HFFc6 (cell line): ENCODE data around the gene STRN. TPM values are rescaled to one million over a fixed set of nuclear protein-coding genes. Genes with fewer than 3 reads are reported as not detected.

Source experiments
- DNase-seq: peaks from one replicate; pipeline ENCODE4 v3.0.0-alpha.2; 2018
- H3K27ac Mint-ChIP-seq: 2 replicates; pipeline ENCODE4 v1.8.0; 2020; ENCODE audit warnings: mild to moderate bottlenecking, mixed read lengths
- H3K27me3 Mint-ChIP-seq: 2 replicates; pipeline ENCODE4 v1.8.0; 2021; ENCODE audit warnings: mild to moderate bottlenecking, moderate library complexity, mixed read lengths; ENCODE audit not compliant: insufficient read depth
- H3K36me3 Mint-ChIP-seq: 2 replicates; pipeline ENCODE4 v1.8.0; 2021; ENCODE audit warnings: low read depth, mixed read lengths
- H3K4me1 Mint-ChIP-seq: 2 replicates; pipeline ENCODE4 v1.8.0; 2020; ENCODE audit warnings: low read depth, mixed read lengths
- H3K4me3 Mint-ChIP-seq: 2 replicates; pipeline ENCODE4 v1.8.0; 2020; ENCODE audit warnings: mild to moderate bottlenecking, moderate library complexity, mixed read lengths
- H3K9me3 Mint-ChIP-seq: 2 replicates; pipeline ENCODE4 v1.8.0; 2020; ENCODE audit warnings: mild to moderate bottlenecking, mixed read lengths
- total RNA-seq, 6 experiments: library from RNA; stranded (reverse); fragmentation: NEBNext Ultra II Directional; extraction: Animal tissue kit (Norgen Biotek cat#: 25700); gene quantifications; 2 replicates in 1 of 6; 3 replicates in 5 of 6; pipeline ENCODE4 v1.2.3, GENCODE V29; 2021
- TF ChIP-seq, protein P1 (sequence below): fragments of 200-600 bp; sonication (generic); IDR thresholded peaks from 2 replicates; pipeline ENCODE4 v1.5.0; 2021; ENCODE audit warnings: antibody characterized with exemption, mild to moderate bottlenecking

The STRN gene
- total RNA-seq, 6 experiments from 2014 or later, result 15.4 to 22.4 (median 20.0) TPM

DNA sequence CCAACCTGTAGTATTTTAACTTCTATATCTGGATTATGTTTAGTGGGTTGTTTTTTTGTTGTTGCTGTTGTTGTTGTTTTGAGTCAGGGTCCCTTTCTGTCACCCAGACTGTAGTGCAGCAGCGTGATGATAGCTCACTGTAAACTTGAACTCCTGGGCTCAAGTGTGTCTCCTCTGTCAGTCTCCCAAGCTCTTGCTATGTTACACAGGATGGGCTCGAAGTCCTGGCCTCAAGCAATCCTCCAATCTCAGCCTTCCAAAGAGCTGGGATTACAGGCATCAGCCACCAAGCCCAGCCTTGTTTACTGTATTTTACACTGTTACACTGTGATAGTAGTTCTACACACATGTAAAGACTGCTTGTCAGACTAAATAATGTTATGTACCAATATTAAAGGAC, 9.7 kb upstream of the STRN start:
- Mint-ChIP-seq H3K27me3 (peaks cover 1% of the 10 kb centered on the region; the same call in 1 of the 2 replicates), H3K9me3 (no peaks in the 10 kb centered on the region), H3K4me3 (no peak overlapping the region), H3K27ac (no peak overlapping the region), H3K36me3 (peaks cover 20% of the 10 kb centered on the region), H3K4me1 (no peaks in the 10 kb centered on the region)
- no peak for DNase-seq
- TF ChIP-seq, protein P1, sequence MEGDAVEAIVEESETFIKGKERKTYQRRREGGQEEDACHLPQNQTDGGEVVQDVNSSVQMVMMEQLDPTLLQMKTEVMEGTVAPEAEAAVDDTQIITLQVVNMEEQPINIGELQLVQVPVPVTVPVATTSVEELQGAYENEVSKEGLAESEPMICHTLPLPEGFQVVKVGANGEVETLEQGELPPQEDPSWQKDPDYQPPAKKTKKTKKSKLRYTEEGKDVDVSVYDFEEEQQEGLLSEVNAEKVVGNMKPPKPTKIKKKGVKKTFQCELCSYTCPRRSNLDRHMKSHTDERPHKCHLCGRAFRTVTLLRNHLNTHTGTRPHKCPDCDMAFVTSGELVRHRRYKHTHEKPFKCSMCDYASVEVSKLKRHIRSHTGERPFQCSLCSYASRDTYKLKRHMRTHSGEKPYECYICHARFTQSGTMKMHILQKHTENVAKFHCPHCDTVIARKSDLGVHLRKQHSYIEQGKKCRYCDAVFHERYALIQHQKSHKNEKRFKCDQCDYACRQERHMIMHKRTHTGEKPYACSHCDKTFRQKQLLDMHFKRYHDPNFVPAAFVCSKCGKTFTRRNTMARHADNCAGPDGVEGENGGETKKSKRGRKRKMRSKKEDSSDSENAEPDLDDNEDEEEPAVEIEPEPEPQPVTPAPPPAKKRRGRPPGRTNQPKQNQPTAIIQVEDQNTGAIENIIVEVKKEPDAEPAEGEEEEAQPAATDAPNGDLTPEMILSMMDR, result no peak

GRCh38 chr2:36975306-36975705, 9.0 kb upstream of the STRN start:
- Mint-ChIP-seq H3K4me3 (no peak overlapping the region), H3K9me3 (no peaks in the 10 kb centered on the region)

GRCh38 chr2:36973320-36973719, 7.0 kb upstream of the STRN start:
- no peak for DNase-seq
- Mint-ChIP-seq H3K4me3 (no peak overlapping the region), H3K27ac (no peak overlapping the region), H3K4me1 (no peaks in the 10 kb centered on the region), H3K36me3 (peaks cover 6% of the 10 kb centered on the region), H3K27me3 (no peaks in the 10 kb centered on the region), H3K9me3 (no peaks in the 10 kb centered on the region)
- TF ChIP-seq, protein P1, result no peak

More at GRCh38 chr2:36975306-36975705, 9.0 kb upstream of the STRN start:
- no peak overlapping the region for H3K27ac Mint-ChIP-seq
- H3K36me3 Mint-ChIP-seq, result peaks cover 20% of the 10 kb centered on the region
- H3K27me3 Mint-ChIP-seq, result peaks cover 1% of the 10 kb centered on the region; the same call in 1 of the 2 replicates
- no peaks in the 10 kb centered on the region for H3K4me1 Mint-ChIP-seq
- TF ChIP-seq, protein P1, result no peak
- no peak for DNase-seq

- H3K36me3 Mint-ChIP-seq, result no peaks in the 10 kb centered on the region
- no peak overlapping the region for H3K4me3 Mint-ChIP-seq
- no peaks in the 10 kb centered on the region for H3K27me3 Mint-ChIP-seq
- H3K27ac Mint-ChIP-seq, result no peak overlapping the region
- no peak for DNase-seq
- no peaks in the 10 kb centered on the region for H3K9me3 Mint-ChIP-seq
- peaks cover 12% of the 10 kb centered on the region for H3K4me1 Mint-ChIP-seq
- TF ChIP-seq, protein P1, result no peak
Observed at GRCh38 chr2:36971990-36972389, 5.7 kb upstream of the STRN start.

DNA sequence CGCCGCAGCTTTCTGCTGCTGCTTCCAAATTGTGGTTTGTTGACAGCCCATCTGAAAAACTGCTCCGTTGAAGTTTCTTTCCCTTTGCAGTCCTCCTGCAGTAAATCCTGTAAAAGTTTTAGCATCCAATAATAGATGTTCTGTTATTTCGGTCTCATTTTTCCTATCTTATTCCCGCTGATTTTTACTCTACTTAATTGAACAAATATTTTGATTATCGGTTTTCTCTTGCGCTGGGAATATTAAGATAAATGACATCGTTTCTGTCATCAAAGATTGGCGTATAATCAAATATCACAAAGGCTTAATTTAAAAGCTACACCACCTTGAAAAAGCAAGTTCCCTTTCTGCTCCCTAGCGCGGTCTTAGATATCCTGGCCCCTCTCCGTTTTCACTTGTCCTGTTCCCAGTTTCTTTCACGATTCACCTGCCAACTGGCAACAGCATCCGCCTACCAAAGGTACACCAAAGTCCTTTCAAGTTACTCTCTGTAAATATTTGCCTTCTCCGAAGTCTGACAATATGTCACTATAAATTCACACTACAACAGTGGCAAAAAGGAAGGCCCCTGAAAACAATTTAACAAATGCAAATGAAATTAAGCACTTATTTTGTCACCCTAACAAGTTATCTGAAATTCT, 1.0 kb upstream of the STRN start:
- Mint-ChIP-seq H3K27ac (peak overlapping the region; percentile 90), H3K9me3 (no peaks in the 10 kb centered on the region), H3K27me3 (peaks cover 2% of the 10 kb centered on the region; the same call in 1 of the 2 replicates), H3K4me1 (peaks cover 37% of the 10 kb centered on the region), H3K4me3 (peak overlapping the region; percentile 96), H3K36me3 (no peaks in the 10 kb centered on the region)
- DNase-seq, result no peak
- TF ChIP-seq, protein P1, result no peak
